Type B pancreatic cell (in vitro differentiated cells): ENCODE results near the gene CBARP. TPM values are rescaled to one million over a fixed set of nuclear protein-coding genes. Genes with fewer than 3 reads are reported as not detected.

ENCODE experiments used
- DNase-seq: peaks from one replicate; pipeline ENCODE4 v3.0.0; 2021; ENCODE audit warnings: mixed read lengths; ENCODE audit not compliant: unreplicated experiment; ENCODE audit errors: extremely low spot score
- H3K27ac Mint-ChIP-seq: 2 replicates; pipeline ENCODE4 v1.8.0; 2021; ENCODE audit warnings: mild to moderate bottlenecking, mixed read lengths
- H3K27me3 Mint-ChIP-seq: 2 replicates; pipeline ENCODE4 v1.8.0; 2021; ENCODE audit warnings: mixed read lengths
- H3K36me3 Mint-ChIP-seq: 2 replicates; pipeline ENCODE4 v1.8.0; 2021; ENCODE audit warnings: mixed read lengths
- H3K4me1 Mint-ChIP-seq: one replicate; pipeline ENCODE4 v1.8.0; 2021; ENCODE audit warnings: mixed read lengths; ENCODE audit not compliant: unreplicated experiment
- H3K4me3 Mint-ChIP-seq: 2 replicates; pipeline ENCODE4 v1.8.0; 2021; ENCODE audit warnings: mild to moderate bottlenecking, mixed read lengths
- H3K9me3 Mint-ChIP-seq: 2 replicates; pipeline ENCODE4 v1.8.0; 2021; ENCODE audit warnings: mixed read lengths
- total RNA-seq: library from RNA; stranded (reverse); gene quantifications from 2 replicates; pipeline ENCODE4 v1.2.1, GENCODE V29; 2021; ENCODE audit warnings: low replicate concordance
- TF ChIP-seq, protein P1 (sequence below): fragments of 200-600 bp; sonication (generic); conservative IDR thresholded peaks from 2 replicates; pipeline ENCODE4 v1.5.0; 2021; ENCODE audit warnings: antibody characterized with exemption, mild to moderate bottlenecking

CBARP gene
- total RNA-seq, 1 donor from 2014 or later, result 10.8 TPM

- H3K27me3 Mint-ChIP-seq, result peaks cover 3% of the 10 kb centered on the region
- no peaks in the 10 kb centered on the region for H3K9me3 Mint-ChIP-seq
Measured at GRCh38 chr19:1266916-1267476, 29.2 kb upstream of the CBARP start.

DNA sequence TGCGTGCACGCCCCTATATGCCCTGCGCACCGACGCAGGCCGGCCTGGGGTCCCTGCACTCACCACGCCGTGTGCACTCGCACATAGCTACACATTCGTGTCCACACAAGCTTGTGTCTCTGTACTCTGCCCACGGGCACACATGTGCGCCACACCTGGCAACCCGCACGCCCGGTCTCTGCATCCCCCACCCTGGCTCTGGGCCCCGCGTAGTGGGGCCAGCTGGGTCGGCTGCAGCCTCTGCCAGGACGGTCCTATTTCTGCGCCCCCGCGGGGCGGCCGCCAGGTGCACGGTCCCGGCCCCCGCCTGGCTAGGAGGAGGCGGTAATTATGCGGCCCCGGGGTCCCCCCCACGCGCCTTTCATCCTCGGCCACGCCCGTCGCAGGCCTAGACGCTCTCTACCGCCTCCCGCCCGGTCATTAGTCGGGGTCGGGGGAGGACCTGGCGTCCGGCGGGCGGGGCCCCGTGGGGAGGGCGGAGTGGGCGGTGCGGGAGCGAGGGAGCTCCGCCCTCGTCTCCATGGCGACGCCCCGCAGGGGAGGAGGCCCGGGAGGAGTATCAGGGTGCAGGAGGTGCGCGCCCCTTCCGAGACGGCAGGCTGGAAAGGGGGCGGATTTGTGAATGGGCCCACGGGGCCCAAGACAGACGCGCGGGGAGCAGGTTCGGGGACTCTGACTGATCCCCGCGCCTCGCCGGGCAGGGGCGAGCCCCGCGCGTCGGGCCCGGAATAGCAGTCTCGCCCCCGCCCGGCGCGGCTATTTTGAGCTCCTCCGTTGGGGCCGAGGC lies 28.5 kb upstream of the CBARP start:
- peaks cover 3% of the 10 kb centered on the region for H3K27me3 Mint-ChIP-seq
- peak overlapping the region; percentile 97 for H3K27ac Mint-ChIP-seq
- H3K4me3 Mint-ChIP-seq, result peak overlapping the region; percentile 71
- no peak for DNase-seq
- H3K9me3 Mint-ChIP-seq, result no peaks in the 10 kb centered on the region
- TF ChIP-seq, protein P1, sequence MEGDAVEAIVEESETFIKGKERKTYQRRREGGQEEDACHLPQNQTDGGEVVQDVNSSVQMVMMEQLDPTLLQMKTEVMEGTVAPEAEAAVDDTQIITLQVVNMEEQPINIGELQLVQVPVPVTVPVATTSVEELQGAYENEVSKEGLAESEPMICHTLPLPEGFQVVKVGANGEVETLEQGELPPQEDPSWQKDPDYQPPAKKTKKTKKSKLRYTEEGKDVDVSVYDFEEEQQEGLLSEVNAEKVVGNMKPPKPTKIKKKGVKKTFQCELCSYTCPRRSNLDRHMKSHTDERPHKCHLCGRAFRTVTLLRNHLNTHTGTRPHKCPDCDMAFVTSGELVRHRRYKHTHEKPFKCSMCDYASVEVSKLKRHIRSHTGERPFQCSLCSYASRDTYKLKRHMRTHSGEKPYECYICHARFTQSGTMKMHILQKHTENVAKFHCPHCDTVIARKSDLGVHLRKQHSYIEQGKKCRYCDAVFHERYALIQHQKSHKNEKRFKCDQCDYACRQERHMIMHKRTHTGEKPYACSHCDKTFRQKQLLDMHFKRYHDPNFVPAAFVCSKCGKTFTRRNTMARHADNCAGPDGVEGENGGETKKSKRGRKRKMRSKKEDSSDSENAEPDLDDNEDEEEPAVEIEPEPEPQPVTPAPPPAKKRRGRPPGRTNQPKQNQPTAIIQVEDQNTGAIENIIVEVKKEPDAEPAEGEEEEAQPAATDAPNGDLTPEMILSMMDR, result no peak
- peaks cover 7% of the 10 kb centered on the region for H3K36me3 Mint-ChIP-seq
- peaks cover 36% of the 10 kb centered on the region for H3K4me1 Mint-ChIP-seq

More at GRCh38 chr19:1266916-1267476, 29.2 kb upstream of the CBARP start:
- peaks cover 7% of the 10 kb centered on the region for H3K36me3 Mint-ChIP-seq
- peak overlapping the region; percentile 79 for H3K27ac Mint-ChIP-seq
- H3K4me1 Mint-ChIP-seq, result peaks cover 30% of the 10 kb centered on the region
- H3K4me3 Mint-ChIP-seq, result peak overlapping the region; percentile 74
- TF ChIP-seq, protein P1, result peak; percentile 99
- no peak for DNase-seq

GRCh38 chr19:1265615-1266128 lies 27.9 kb upstream of the CBARP start:
- peak overlapping the region; percentile 97 for H3K27ac Mint-ChIP-seq
- DNase-seq, result no peak
- peaks cover 1% of the 10 kb centered on the region for H3K36me3 Mint-ChIP-seq
- peak overlapping the region; percentile 80 for H3K4me3 Mint-ChIP-seq
- TF ChIP-seq, protein P1, result no peak
- peaks cover 3% of the 10 kb centered on the region for H3K27me3 Mint-ChIP-seq
- H3K4me1 Mint-ChIP-seq, result peaks cover 31% of the 10 kb centered on the region
- no peaks in the 10 kb centered on the region for H3K9me3 Mint-ChIP-seq

- Mint-ChIP-seq H3K4me3 (peak overlapping the region; percentile 80), H3K27me3 (peaks cover 3% of the 10 kb centered on the region), H3K4me1 (peaks cover 26% of the 10 kb centered on the region), H3K9me3 (no peaks in the 10 kb centered on the region), H3K27ac (peak overlapping the region; percentile 97), H3K36me3 (no peaks in the 10 kb centered on the region)
- TF ChIP-seq, protein P1, result no peak
- DNase-seq, result no peak
Measured at GRCh38 chr19:1264801-1265614, 27.2 kb upstream of the CBARP start.

DNA sequence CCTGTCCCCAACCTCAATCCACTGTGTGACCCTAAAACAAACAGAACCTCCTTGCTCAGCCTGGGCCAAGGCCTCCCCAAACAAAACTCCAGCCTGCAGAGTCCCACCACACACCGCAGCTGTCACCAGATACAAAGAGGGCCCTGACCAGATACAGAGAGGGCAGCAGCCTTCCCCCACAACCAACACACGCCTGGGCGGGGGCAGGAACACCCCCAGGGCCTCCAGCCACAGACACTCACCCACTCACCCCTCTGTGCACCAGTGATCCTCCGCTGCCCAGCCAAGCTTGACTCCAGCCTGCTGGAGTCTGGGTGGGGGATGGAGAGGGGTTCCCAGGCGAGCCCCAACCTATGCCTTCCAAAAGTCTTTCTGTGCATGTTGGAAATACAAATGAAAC lies 25.4 kb upstream of the CBARP start:
- H3K36me3 Mint-ChIP-seq, result no peaks in the 10 kb centered on the region
- DNase-seq, result no peak
- H3K4me3 Mint-ChIP-seq, result peak overlapping the region; percentile 73
- peaks cover 3% of the 10 kb centered on the region for H3K27me3 Mint-ChIP-seq
- H3K9me3 Mint-ChIP-seq, result no peaks in the 10 kb centered on the region
- peaks cover 34% of the 10 kb centered on the region for H3K4me1 Mint-ChIP-seq
- H3K27ac Mint-ChIP-seq, result peak overlapping the region; percentile 97
- TF ChIP-seq, protein P1, result no peak
